Measurements from ENCODE around the gene KCNMA1.

Gene KCNMA1

DNA sequence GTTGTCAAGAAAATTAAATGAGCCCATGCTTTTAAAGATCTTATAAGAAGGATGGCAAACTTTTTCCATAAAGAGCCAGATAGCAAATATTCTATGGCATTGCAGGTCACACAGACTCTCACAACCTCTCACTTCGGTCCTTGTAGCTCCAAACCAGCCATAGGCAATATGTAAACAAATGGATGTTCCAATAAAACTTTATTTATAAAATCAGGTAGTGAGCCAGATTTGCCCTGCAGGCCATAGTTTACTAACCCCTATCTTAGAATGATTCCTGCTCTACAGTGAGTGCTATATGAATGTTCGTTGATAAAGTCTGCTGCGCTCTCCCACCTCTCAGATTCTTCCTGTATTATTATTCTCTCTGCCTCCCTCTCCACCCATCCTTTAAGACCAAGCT is 177.7 kb downstream of the KCNMA1 start:
- no peaks in the 10 kb centered on the region for H3K27me3 ChIP-seq (ENCODE audit: control insufficient read depth, insufficient read depth, low read length, poor library complexity, severe bottlenecking)
- H3K4me1 ChIP-seq (ENCODE audit: control insufficient read depth, insufficient read depth, low read length) = peaks cover 9% of the 10 kb centered on the region
- no peaks in the 10 kb centered on the region for H3K9me3 ChIP-seq (ENCODE audit: control insufficient read depth, low read length)
- H3K36me3 ChIP-seq (ENCODE audit: control insufficient read depth, insufficient read depth, low read length) = no peaks in the 10 kb centered on the region
- H3K4me3 ChIP-seq (ENCODE audit: insufficient read depth, low read depth, low read length) = no peak overlapping the region
- H3K27ac ChIP-seq (ENCODE audit: insufficient read depth, low read depth, low read length, poor library complexity, severe bottlenecking) = no peak overlapping the region
- WGBS, 2 experiments = 87 to 92% methylated on average over 3 of the region's 3 CpGs

DNA sequence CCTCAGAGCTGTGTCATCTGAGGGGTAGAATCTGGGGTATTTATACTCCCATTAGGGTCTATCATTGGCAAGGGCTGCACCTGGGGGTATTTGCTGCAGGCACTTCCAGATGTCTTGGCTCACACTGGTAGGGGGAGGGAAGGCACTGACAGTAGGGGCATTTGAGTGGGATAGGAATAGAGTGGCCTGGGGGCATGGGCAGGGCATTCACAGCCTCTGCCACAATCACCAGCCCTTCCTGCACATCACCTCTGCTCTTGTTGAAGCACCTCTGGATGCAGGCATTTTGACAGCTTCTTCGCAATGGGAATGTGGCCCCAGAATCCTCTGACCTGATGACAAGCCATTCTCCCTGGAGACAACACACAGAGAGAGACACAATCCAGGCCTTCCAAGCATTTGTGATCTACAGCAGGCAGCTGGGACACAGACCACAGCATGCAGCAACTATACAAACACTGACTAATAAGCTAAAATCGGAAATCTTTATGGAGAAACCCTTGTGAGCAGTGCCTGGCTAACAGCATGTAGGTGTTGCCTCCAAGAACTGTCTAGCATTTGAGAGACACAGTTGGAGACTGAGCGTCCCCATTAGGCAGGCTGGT is 178.5 kb downstream of the KCNMA1 start:
- Histone ChIP-seq H3K9me3 (ENCODE audit: control insufficient read depth, low read length) (no peaks in the 10 kb centered on the region), H3K27me3 (ENCODE audit: control insufficient read depth, insufficient read depth, low read length, poor library complexity, severe bottlenecking) (no peaks in the 10 kb centered on the region), H3K4me3 (ENCODE audit: insufficient read depth, low read depth, low read length) (no peak overlapping the region), H3K27ac (ENCODE audit: insufficient read depth, low read depth, low read length, poor library complexity, severe bottlenecking) (no peak overlapping the region), H3K4me1 (ENCODE audit: control insufficient read depth, insufficient read depth, low read length) (peaks cover 9% of the 10 kb centered on the region), H3K36me3 (ENCODE audit: control insufficient read depth, insufficient read depth, low read length) (no peaks in the 10 kb centered on the region)
- WGBS, 2 experiments = 90 to 92% methylated on average over 3 of the region's 3 CpGs

DNA sequence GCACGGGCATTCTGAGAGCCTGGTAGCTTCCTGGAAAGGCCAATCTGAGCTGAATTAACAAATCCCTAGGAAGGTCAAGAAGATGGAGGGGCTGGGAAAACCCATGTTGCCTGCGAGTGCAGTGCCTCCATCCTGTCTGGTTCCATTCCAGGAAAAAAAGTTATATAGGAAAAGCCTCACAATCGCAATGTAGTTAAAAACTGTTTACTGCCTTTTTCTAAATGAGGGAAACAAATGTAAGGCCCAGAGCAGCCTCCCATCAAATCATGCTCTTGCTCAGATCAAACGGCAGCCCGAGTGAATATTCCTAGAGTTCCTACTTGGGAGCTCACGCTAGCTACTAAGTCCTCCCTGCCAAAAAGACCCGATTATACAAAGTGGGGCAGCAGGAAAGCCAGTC is 179.9 kb downstream of the KCNMA1 start:
- 92 to 93% methylated on average over 7 of the region's 7 CpGs for WGBS, 2 experiments
- Histone ChIP-seq H3K9me3 (ENCODE audit: control insufficient read depth, low read length) (no peaks in the 10 kb centered on the region), H3K27ac (ENCODE audit: insufficient read depth, low read depth, low read length, poor library complexity, severe bottlenecking) (no peak overlapping the region), H3K27me3 (ENCODE audit: control insufficient read depth, insufficient read depth, low read length, poor library complexity, severe bottlenecking) (no peaks in the 10 kb centered on the region), H3K4me1 (ENCODE audit: control insufficient read depth, insufficient read depth, low read length) (no peaks in the 10 kb centered on the region), H3K36me3 (ENCODE audit: control insufficient read depth, insufficient read depth, low read length) (no peaks in the 10 kb centered on the region), H3K4me3 (ENCODE audit: insufficient read depth, low read depth, low read length) (no peak overlapping the region)

- H3K27ac ChIP-seq (ENCODE audit: insufficient read depth, low read depth, low read length, poor library complexity, severe bottlenecking) = no peak overlapping the region
- H3K36me3 ChIP-seq (ENCODE audit: control insufficient read depth, insufficient read depth, low read length) = no peaks in the 10 kb centered on the region
- H3K9me3 ChIP-seq (ENCODE audit: control insufficient read depth, low read length) = no peaks in the 10 kb centered on the region
- H3K4me3 ChIP-seq (ENCODE audit: insufficient read depth, low read depth, low read length) = no peak overlapping the region
- H3K4me1 ChIP-seq (ENCODE audit: control insufficient read depth, insufficient read depth, low read length) = no peaks in the 10 kb centered on the region
- WGBS, 2 experiments = 86 to 90% methylated on average over 1 of the region's 1 CpG
- no peaks in the 10 kb centered on the region for H3K27me3 ChIP-seq (ENCODE audit: control insufficient read depth, insufficient read depth, low read length, poor library complexity, severe bottlenecking)
Measured at GRCh38 chr10:77457266-77457665, 180.3 kb downstream of the KCNMA1 start.

GRCh38 chr10:77456414-77456813 is 181.2 kb downstream of the KCNMA1 start:
- Histone ChIP-seq H3K9me3 (ENCODE audit: control insufficient read depth, low read length) (no peaks in the 10 kb centered on the region), H3K36me3 (ENCODE audit: control insufficient read depth, insufficient read depth, low read length) (no peaks in the 10 kb centered on the region), H3K27me3 (ENCODE audit: control insufficient read depth, insufficient read depth, low read length, poor library complexity, severe bottlenecking) (no peaks in the 10 kb centered on the region), H3K4me3 (ENCODE audit: insufficient read depth, low read depth, low read length) (no peak overlapping the region), H3K4me1 (ENCODE audit: control insufficient read depth, insufficient read depth, low read length) (no peaks in the 10 kb centered on the region), H3K27ac (ENCODE audit: insufficient read depth, low read depth, low read length, poor library complexity, severe bottlenecking) (no peak overlapping the region)
- 93 to 97% methylated on average over 5 of the region's 5 CpGs for WGBS, 2 experiments

- Histone ChIP-seq H3K36me3 (ENCODE audit: control insufficient read depth, insufficient read depth, low read length) (no peaks in the 10 kb centered on the region), H3K4me1 (ENCODE audit: control insufficient read depth, insufficient read depth, low read length) (no peaks in the 10 kb centered on the region), H3K4me3 (ENCODE audit: insufficient read depth, low read depth, low read length) (no peak overlapping the region), H3K9me3 (ENCODE audit: control insufficient read depth, low read length) (no peaks in the 10 kb centered on the region), H3K27ac (ENCODE audit: insufficient read depth, low read depth, low read length, poor library complexity, severe bottlenecking) (no peak overlapping the region), H3K27me3 (ENCODE audit: control insufficient read depth, insufficient read depth, low read length, poor library complexity, severe bottlenecking) (no peaks in the 10 kb centered on the region)
- 82 to 83% methylated on average over 2 of the region's 2 CpGs for WGBS, 2 experiments
Measured at GRCh38 chr10:77455561-77455960, 182.0 kb downstream of the KCNMA1 start.

DNA sequence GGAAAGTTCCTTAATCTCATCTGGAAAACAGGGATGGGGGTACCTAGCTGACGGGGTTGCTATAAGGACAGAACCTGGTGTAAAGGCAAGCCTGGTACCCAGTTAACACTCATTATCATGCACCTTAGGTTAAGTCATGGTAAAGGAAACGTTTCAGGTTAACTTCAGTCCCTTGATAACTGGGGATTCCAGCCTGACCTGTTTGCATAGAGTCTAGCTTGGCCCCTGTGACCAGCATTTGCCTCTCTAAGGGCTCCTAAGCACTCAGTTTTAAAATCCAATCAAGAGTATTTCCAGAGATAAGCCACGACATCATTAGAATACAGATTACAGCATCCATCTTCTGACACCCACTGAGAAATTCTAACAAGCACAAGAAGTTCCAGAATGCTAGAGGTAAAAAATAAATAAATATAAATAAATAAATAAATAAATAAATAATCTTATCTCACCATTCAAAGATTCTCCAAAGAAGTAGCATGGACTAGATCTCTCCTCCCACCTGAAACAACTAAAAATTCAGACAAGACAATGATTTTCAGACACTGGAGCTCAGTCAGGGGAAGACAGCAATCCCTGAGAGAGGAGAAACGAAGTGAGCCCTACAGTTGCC is 184.6 kb downstream of the KCNMA1 start:
- WGBS, 2 experiments = 85 to 88% methylated on average over 4 of the region's 4 CpGs
- H3K9me3 ChIP-seq (ENCODE audit: control insufficient read depth, low read length) = no peaks in the 10 kb centered on the region
- H3K4me3 ChIP-seq (ENCODE audit: insufficient read depth, low read depth, low read length) = no peak overlapping the region
- no peaks in the 10 kb centered on the region for H3K36me3 ChIP-seq (ENCODE audit: control insufficient read depth, insufficient read depth, low read length)
- no peaks in the 10 kb centered on the region for H3K4me1 ChIP-seq (ENCODE audit: control insufficient read depth, insufficient read depth, low read length)
- H3K27ac ChIP-seq (ENCODE audit: insufficient read depth, low read depth, low read length, poor library complexity, severe bottlenecking) = no peak overlapping the region
- no peaks in the 10 kb centered on the region for H3K27me3 ChIP-seq (ENCODE audit: control insufficient read depth, insufficient read depth, low read length, poor library complexity, severe bottlenecking)

GRCh38 chr10:77451886-77452285 is 185.7 kb downstream of the KCNMA1 start:
- no peaks in the 10 kb centered on the region for H3K4me1 ChIP-seq (ENCODE audit: control insufficient read depth, insufficient read depth, low read length)
- no peak overlapping the region for H3K4me3 ChIP-seq (ENCODE audit: insufficient read depth, low read depth, low read length)
- H3K27ac ChIP-seq (ENCODE audit: insufficient read depth, low read depth, low read length, poor library complexity, severe bottlenecking) = no peak overlapping the region
- no peaks in the 10 kb centered on the region for H3K9me3 ChIP-seq (ENCODE audit: control insufficient read depth, low read length)
- H3K36me3 ChIP-seq (ENCODE audit: control insufficient read depth, insufficient read depth, low read length) = no peaks in the 10 kb centered on the region
- H3K27me3 ChIP-seq (ENCODE audit: control insufficient read depth, insufficient read depth, low read length, poor library complexity, severe bottlenecking) = no peaks in the 10 kb centered on the region
- 84 to 88% methylated on average over 2 of the region's 2 CpGs for WGBS, 2 experiments

DNA sequence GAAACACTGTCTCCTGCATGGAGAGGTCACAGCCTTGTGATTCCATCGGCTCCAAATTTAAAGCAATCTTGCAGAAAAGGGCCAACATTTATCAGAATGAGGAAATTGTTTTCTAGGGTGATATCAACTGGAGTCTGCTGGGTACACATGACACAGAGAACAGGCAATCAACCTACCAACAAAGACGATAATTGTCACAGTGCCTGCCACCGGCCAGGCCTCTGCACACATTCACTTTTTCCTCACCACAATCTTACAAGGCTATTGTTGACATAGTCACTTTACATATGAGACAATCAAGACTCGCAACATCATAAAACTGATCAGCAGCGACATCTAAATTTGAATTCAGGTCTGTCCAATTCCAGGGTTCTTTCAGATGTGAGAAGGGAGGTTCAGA is 189.4 kb downstream of the KCNMA1 start:
- Histone ChIP-seq H3K27ac (ENCODE audit: insufficient read depth, low read depth, low read length, poor library complexity, severe bottlenecking) (no peak overlapping the region), H3K9me3 (ENCODE audit: control insufficient read depth, low read length) (no peaks in the 10 kb centered on the region), H3K36me3 (ENCODE audit: control insufficient read depth, insufficient read depth, low read length) (no peaks in the 10 kb centered on the region), H3K4me1 (ENCODE audit: control insufficient read depth, insufficient read depth, low read length) (peaks cover 7% of the 10 kb centered on the region), H3K27me3 (ENCODE audit: control insufficient read depth, insufficient read depth, low read length, poor library complexity, severe bottlenecking) (no peaks in the 10 kb centered on the region), H3K4me3 (ENCODE audit: insufficient read depth, low read depth, low read length) (no peak overlapping the region)
- 91 to 94% methylated on average over 5 of the region's 5 CpGs for WGBS, 2 experiments

GRCh38 chr10:77446700-77447099 is 190.9 kb downstream of the KCNMA1 start:
- Histone ChIP-seq H3K4me1 (ENCODE audit: control insufficient read depth, insufficient read depth, low read length) (peaks cover 12% of the 10 kb centered on the region), H3K9me3 (ENCODE audit: control insufficient read depth, low read length) (no peaks in the 10 kb centered on the region), H3K27me3 (ENCODE audit: control insufficient read depth, insufficient read depth, low read length, poor library complexity, severe bottlenecking) (no peaks in the 10 kb centered on the region), H3K4me3 (ENCODE audit: insufficient read depth, low read depth, low read length) (no peak overlapping the region), H3K27ac (ENCODE audit: insufficient read depth, low read depth, low read length, poor library complexity, severe bottlenecking) (no peak overlapping the region), H3K36me3 (ENCODE audit: control insufficient read depth, insufficient read depth, low read length) (no peaks in the 10 kb centered on the region)
- WGBS, 2 experiments = 93% methylated on average over 4 of the region's 4 CpGs

All from ectodermal cell (in vitro differentiated cells).